CD4-positive, alpha-beta T cell treated with Interferon gamma for 1 hour (primary cell): ENCODE results near the gene FXN.
"Not testable (repeated sequence)": the region's sequence is repeated elsewhere in the genome, so short reads cannot be mapped to it uniquely, and the experiment has no call there.

Experiments used
- DNase-seq: peaks from one replicate; pipeline ENCODE4 v3.0.0-alpha.2; 2020

Gene FXN

GRCh38 chr9:69027355-69028097 lies 8.0 kb upstream of the FXN start:
- peak; percentile 19 for DNase-seq

GRCh38 chr9:69028754-69029153 lies 6.8 kb upstream of the FXN start:
- DNase-seq: peak; percentile 20

- no peak for DNase-seq
Observed at GRCh38 chr9:69029535-69029934, 6.0 kb upstream of the FXN start.

GRCh38 chr9:69030851-69031645 lies 4.5 kb upstream of the FXN start:
- DNase-seq: no peak

- no peak for DNase-seq
Observed at GRCh38 chr9:69034071-69034470, 1.5 kb upstream of the FXN start.

- DNase-seq: peak; percentile 12
Observed at GRCh38 chr9:69036309-69036708, 757 bp downstream of the FXN start.

- DNase-seq: no peak
Observed at GRCh38 chr9:69036799-69037198, 1.2 kb downstream of the FXN start.

GRCh38 chr9:69040646-69041045 lies 5.1 kb downstream of the FXN start:
- DNase-seq: no peak

- DNase-seq: no peak
Observed at GRCh38 chr9:69044240-69045219, 9.0 kb downstream of the FXN start.

- no peak for DNase-seq
Observed at GRCh38 chr9:69045821-69046220, 10.3 kb downstream of the FXN start.

- DNase-seq: no peak
Observed at GRCh38 chr9:69046723-69047122, 11.2 kb downstream of the FXN start.

- DNase-seq: no peak
Observed at GRCh38 chr9:69047371-69047770, 11.8 kb downstream of the FXN start.

- DNase-seq: no peak
Observed at GRCh38 chr9:69049094-69049493, 13.5 kb downstream of the FXN start.

GRCh38 chr9:69050936-69051335 lies 15.4 kb downstream of the FXN start:
- not testable (repeated sequence) for DNase-seq

- DNase-seq: no peak
Observed at GRCh38 chr9:69054989-69055388, 19.4 kb downstream of the FXN start.

- no peak for DNase-seq
Observed at GRCh38 chr9:69056191-69056815, 20.8 kb downstream of the FXN start.

- DNase-seq: no peak
Observed at GRCh38 chr9:69058101-69058500, 22.5 kb downstream of the FXN start.

GRCh38 chr9:69060766-69061165 lies 25.2 kb downstream of the FXN start:
- no peak for DNase-seq

- DNase-seq: no peak
Observed at GRCh38 chr9:69062195-69062594, 26.6 kb downstream of the FXN start.

- DNase-seq: no peak
Observed at GRCh38 chr9:69063839-69064238, 28.3 kb downstream of the FXN start.

- DNase-seq: no peak
Observed at GRCh38 chr9:69065660-69066059, 30.1 kb downstream of the FXN start.

- DNase-seq: no peak
Observed at GRCh38 chr9:69066955-69067354, 31.4 kb downstream of the FXN start.

GRCh38 chr9:69070201-69070600 lies 34.6 kb downstream of the FXN start:
- no peak for DNase-seq
